Prostate gland (tissue), 2 donors: ENCODE measurements around the gene SKAP1. TPM values are rescaled to one million over a fixed set of nuclear protein-coding genes. Genes with fewer than 3 reads are reported as not detected.

Experiments used
- DNase-seq: peaks from one replicate; pipeline ENCODE4 v3.0.0-alpha.2; 2019; ENCODE audit warnings: low spot score
- H3K27ac ChIP-seq, 2 donors: fragments of 200-600 bp; sonication (generic); 2 replicates each; pipeline ENCODE4 v1.5.1; 2017 to 2019
- H3K27me3 ChIP-seq: fragments of 200-600 bp; sonication (generic); replicated peaks from 2 replicates; pipeline ENCODE4 v1.5.1; 2019; ENCODE audit not compliant: insufficient read depth
- H3K36me3 ChIP-seq, 2 donors: fragments of 200-600 bp; sonication (generic); 1 replicate in 1 of 2; 2 replicates in 1 of 2; pipeline versions ENCODE4 v1.5.1 to v1.8.1; 2017 to 2019
- H3K4me1 ChIP-seq: fragments of 200-600 bp; sonication (generic); replicated peaks from 2 replicates; pipeline ENCODE4 v1.5.1; 2019
- H3K4me3 ChIP-seq, 2 donors: fragments of 200-600 bp; sonication (generic); 2 replicates each; pipeline ENCODE4 v1.5.1; 2017 to 2019
- H3K9me3 ChIP-seq: fragments of 200-600 bp; sonication (generic); 2 replicates; pipeline ENCODE4 v1.5.1; 2017
- CTCF ChIP-seq, 4 experiments: fragments of 200-600 bp in 2 of 4; fragments of 450-650 bp in 2 of 4; sonication (generic) in 2 of 4; IDR thresholded peaks; 1 replicate in 3 of 4; 2 replicates in 1 of 4; pipeline ENCODE4 v1.5.1; 2016 to 2019; ENCODE audit warnings: antibody characterized with exemption in 4 of 4, mild to moderate bottlenecking in 2 of 4, moderate library complexity in 2 of 4
- POLR2A ChIP-seq: fragments of 450-650 bp; IDR thresholded peaks from one replicate; pipeline ENCODE4 v1.6.1; 2016; ENCODE audit warnings: antibody characterized with exemption, mild to moderate bottlenecking
- POLR2AphosphoS5 ChIP-seq: sonication (generic); formaldehyde crosslinking; IDR thresholded peaks from one replicate; pipeline ENCODE4 v1.6.1; 2017; ENCODE audit warnings: antibody characterized with exemption
- WGBS: methylation state at CpG from one replicate; pipeline ENCODE4 v1.1.5; 2018; 5-methylcytosine and 5-hydroxymethylcytosine counted together
- intact Hi-C: fragments of 100-400 bp; cut with DNase I; formaldehyde crosslinking; loops from one replicate; pipeline ENCODE4 v1.14.2; 2022
- total RNA-seq, 2 donors: library from RNA; depleted of rRNA; stranded (reverse); fragments of >200 nt; gene quantifications; one replicate each; pipeline ENCODE4 v1.1.0, GENCODE V29; 2016

SKAP1 gene
- total RNA-seq, 2 donors from 2014 or later = 1.1 to 1.4 TPM

GRCh38 chr17:48333034-48333530, 96.9 kb downstream of the SKAP1 start:
- no peak overlapping the region for H3K4me3 ChIP-seq
- no peak for DNase-seq
- H3K4me1 ChIP-seq = no peaks in the 10 kb centered on the region
- no peaks in the 10 kb centered on the region for H3K36me3 ChIP-seq
- 56% methylated on average over 1 of the region's 1 CpG for WGBS
- intact Hi-C loops = no loop called here
- no peak overlapping the region for H3K27ac ChIP-seq
- no peak for TF ChIP-seq POLR2A
- no peak for TF ChIP-seq POLR2AphosphoS5
- no peak for TF ChIP-seq CTCF (IDR thresholded peaks at IDR 0.05)
- H3K27me3 ChIP-seq = peaks cover 6% of the 10 kb centered on the region
- no peaks in the 10 kb centered on the region for H3K9me3 ChIP-seq

- intact Hi-C loops = no loop called here
- TF ChIP-seq POLR2A (no peak), POLR2AphosphoS5 (no peak), CTCF (IDR thresholded peaks at IDR 0.05) (no peak)
- H3K27me3 ChIP-seq = peaks cover 6% of the 10 kb centered on the region
- 62% methylated on average over 4 of the region's 4 CpGs for WGBS
- H3K9me3 ChIP-seq = no peaks in the 10 kb centered on the region
- no peaks in the 10 kb centered on the region for H3K4me1 ChIP-seq
- H3K36me3 ChIP-seq = no peaks in the 10 kb centered on the region
- no peak overlapping the region for H3K27ac ChIP-seq
- no peak for DNase-seq
- no peak overlapping the region for H3K4me3 ChIP-seq
Measured at GRCh38 chr17:48330887-48331286, 99.1 kb downstream of the SKAP1 start.

- Histone ChIP-seq H3K4me1 (no peaks in the 10 kb centered on the region), H3K9me3 (no peaks in the 10 kb centered on the region), H3K27ac (no peak overlapping the region), H3K4me3 (no peak overlapping the region), H3K27me3 (peaks cover 6% of the 10 kb centered on the region), H3K36me3 (no peaks in the 10 kb centered on the region)
- intact Hi-C loops = no loop called here
- 37% methylated on average over 3 of the region's 3 CpGs for WGBS
- TF ChIP-seq CTCF (IDR thresholded peaks at IDR 0.05) (no peak), POLR2AphosphoS5 (no peak), POLR2A (no peak)
- no peak for DNase-seq
Measured at GRCh38 chr17:48330421-48330820, 99.6 kb downstream of the SKAP1 start.

- Histone ChIP-seq H3K4me3 (no peak overlapping the region), H3K9me3 (no peaks in the 10 kb centered on the region), H3K4me1 (no peaks in the 10 kb centered on the region), H3K27ac (no peak overlapping the region), H3K27me3 (peaks cover 3% of the 10 kb centered on the region), H3K36me3 (no peaks in the 10 kb centered on the region)
- intact Hi-C loops = no loop called here
- 79% methylated on average over 1 of the region's 1 CpG for WGBS
- TF ChIP-seq POLR2A = no peak
- no peak for TF ChIP-seq CTCF (IDR thresholded peaks at IDR 0.05)
- no peak for TF ChIP-seq POLR2AphosphoS5
- no peak for DNase-seq
Measured at GRCh38 chr17:48328457-48328856, 101.6 kb downstream of the SKAP1 start.

- 63% methylated on average over 2 of the region's 2 CpGs for WGBS
- no peak for TF ChIP-seq POLR2A
- no peak for TF ChIP-seq CTCF (IDR thresholded peaks at IDR 0.05)
- no peak for TF ChIP-seq POLR2AphosphoS5
- Histone ChIP-seq H3K4me3 (no peak overlapping the region), H3K36me3 (no peaks in the 10 kb centered on the region), H3K9me3 (no peaks in the 10 kb centered on the region), H3K27me3 (peaks cover 3% of the 10 kb centered on the region), H3K4me1 (no peaks in the 10 kb centered on the region), H3K27ac (no peak overlapping the region)
- DNase-seq = no peak
- intact Hi-C loops = no loop called here
Measured at GRCh38 chr17:48326310-48326709, 103.7 kb downstream of the SKAP1 start.
